ENCODE measurements around the gene DCAF6.

Gene DCAF6

DNA sequence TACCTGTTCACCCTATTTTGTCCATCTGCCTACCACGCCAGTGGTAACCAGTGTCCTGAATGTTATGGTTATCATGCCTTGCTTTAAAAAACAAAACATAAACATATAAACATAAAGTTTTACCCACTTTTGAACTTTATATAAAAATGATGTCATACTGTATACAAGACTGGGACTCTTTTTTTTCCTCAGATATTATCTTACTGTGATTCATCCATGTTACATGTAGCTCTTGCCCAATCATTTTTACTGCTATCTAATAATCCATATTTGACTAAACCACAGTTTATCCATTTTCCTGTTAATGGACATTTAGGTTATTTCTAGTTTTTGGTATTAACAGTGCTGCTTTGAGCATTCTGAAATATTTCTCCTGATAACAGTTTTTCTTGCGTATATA lies 121.4 kb downstream of the DCAF6 start:
- H3K4me3 ChIP-seq (ENCODE audit: low read depth, low read length, poor library complexity, severe bottlenecking) = no peak overlapping the region
- no peak overlapping the region for H3K9ac ChIP-seq (ENCODE audit: low read length)
- H4K20me1 ChIP-seq (ENCODE audit: insufficient read depth, low read length) = no peaks in the 10 kb centered on the region
- no peak overlapping the region for H2AFZ ChIP-seq (ENCODE audit: low read length)
- no peak overlapping the region for H3K4me2 ChIP-seq (ENCODE audit: low read length)
- no peaks in the 10 kb centered on the region for H3K27me3 ChIP-seq (ENCODE audit: insufficient read depth, low read length)
- no peaks in the 10 kb centered on the region for H3F3A ChIP-seq (ENCODE audit: insufficient read depth, low read length)
- TF ChIP-seq, protein P1, sequence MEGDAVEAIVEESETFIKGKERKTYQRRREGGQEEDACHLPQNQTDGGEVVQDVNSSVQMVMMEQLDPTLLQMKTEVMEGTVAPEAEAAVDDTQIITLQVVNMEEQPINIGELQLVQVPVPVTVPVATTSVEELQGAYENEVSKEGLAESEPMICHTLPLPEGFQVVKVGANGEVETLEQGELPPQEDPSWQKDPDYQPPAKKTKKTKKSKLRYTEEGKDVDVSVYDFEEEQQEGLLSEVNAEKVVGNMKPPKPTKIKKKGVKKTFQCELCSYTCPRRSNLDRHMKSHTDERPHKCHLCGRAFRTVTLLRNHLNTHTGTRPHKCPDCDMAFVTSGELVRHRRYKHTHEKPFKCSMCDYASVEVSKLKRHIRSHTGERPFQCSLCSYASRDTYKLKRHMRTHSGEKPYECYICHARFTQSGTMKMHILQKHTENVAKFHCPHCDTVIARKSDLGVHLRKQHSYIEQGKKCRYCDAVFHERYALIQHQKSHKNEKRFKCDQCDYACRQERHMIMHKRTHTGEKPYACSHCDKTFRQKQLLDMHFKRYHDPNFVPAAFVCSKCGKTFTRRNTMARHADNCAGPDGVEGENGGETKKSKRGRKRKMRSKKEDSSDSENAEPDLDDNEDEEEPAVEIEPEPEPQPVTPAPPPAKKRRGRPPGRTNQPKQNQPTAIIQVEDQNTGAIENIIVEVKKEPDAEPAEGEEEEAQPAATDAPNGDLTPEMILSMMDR (IDR thresholded peaks at IDR 0.05; ENCODE audit: low read length) = no peak
- no peak for TF ChIP-seq EZH2 (IDR thresholded peaks at IDR 0.05; ENCODE audit: borderline replicate concordance, low read length)
- H3K36me3 ChIP-seq (ENCODE audit: insufficient read depth, low read length) = peaks cover 12% of the 10 kb centered on the region; the same call in 1 of the 2 replicates
- no peaks in the 10 kb centered on the region for H3K9me2 ChIP-seq (ENCODE audit: low read depth, low read length)
- no peaks in the 10 kb centered on the region for H3K9me3 ChIP-seq (ENCODE audit: low read length)
- peaks cover 11% of the 10 kb centered on the region for H3K4me1 ChIP-seq (ENCODE audit: insufficient read depth, low read length, severe bottlenecking)
- no peak overlapping the region for H3K27ac ChIP-seq (ENCODE audit: low read depth, low read length, poor library complexity, severe bottlenecking)
- H3K79me2 ChIP-seq (ENCODE audit: insufficient read depth, low read length) = no peaks in the 10 kb centered on the region

DNA sequence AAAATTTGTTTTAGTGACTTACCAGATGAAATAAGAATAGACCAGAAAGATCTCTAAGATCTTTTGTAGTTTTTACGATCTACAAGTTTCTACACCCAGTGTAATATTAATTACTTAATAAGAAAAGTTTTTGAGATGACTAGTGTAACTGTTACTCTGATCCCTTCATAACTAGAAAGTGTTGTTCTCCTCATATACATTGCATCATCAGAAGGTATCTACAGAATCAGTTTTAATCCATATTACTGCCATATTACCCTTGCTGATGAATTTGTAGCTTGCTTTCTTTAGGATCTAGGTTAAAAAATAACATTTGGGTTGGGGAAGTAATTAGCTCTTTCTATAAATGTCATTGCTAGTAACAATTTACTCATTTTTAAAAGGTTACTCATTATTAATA lies 127.7 kb downstream of the DCAF6 start:
- Histone ChIP-seq H3F3A (ENCODE audit: insufficient read depth, low read length) (no peaks in the 10 kb centered on the region), H3K27me3 (ENCODE audit: insufficient read depth, low read length) (no peaks in the 10 kb centered on the region), H3K9ac (ENCODE audit: low read length) (no peak overlapping the region), H3K36me3 (ENCODE audit: insufficient read depth, low read length) (peaks cover 39% of the 10 kb centered on the region), H3K4me2 (ENCODE audit: low read length) (no peak overlapping the region), H3K9me2 (ENCODE audit: low read depth, low read length) (no peaks in the 10 kb centered on the region), H3K27ac (ENCODE audit: low read depth, low read length, poor library complexity, severe bottlenecking) (no peak overlapping the region), H3K9me3 (ENCODE audit: low read length) (no peaks in the 10 kb centered on the region; the same call in 1 of the 2 replicates), H3K79me2 (ENCODE audit: insufficient read depth, low read length) (no peaks in the 10 kb centered on the region), H3K4me3 (ENCODE audit: low read depth, low read length, poor library complexity, severe bottlenecking) (no peak overlapping the region), H3K4me1 (ENCODE audit: insufficient read depth, low read length, severe bottlenecking) (no peaks in the 10 kb centered on the region), H2AFZ (ENCODE audit: low read length) (no peak overlapping the region), H4K20me1 (ENCODE audit: insufficient read depth, low read length) (no peaks in the 10 kb centered on the region)
- no peak for TF ChIP-seq EZH2 (IDR thresholded peaks at IDR 0.05; ENCODE audit: borderline replicate concordance, low read length)
- TF ChIP-seq, protein P1 (IDR thresholded peaks at IDR 0.05; ENCODE audit: low read length) = no peak

DNA sequence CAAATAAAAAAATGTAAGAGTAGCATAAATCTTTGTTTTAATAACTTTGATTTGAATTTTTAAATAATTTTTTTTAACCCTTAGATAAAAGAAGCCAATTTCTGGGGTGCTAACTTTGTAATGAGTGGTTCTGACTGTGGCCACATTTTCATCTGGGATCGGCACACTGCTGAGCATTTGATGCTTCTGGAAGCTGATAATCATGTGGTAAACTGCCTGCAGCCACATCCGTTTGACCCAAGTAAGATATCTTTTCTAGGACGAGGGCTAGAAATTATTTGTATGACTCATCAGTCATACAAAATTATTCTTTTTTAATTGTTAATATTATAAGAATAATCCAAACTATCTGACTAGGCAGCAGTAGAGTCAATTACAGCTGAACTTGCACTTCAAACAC lies 129.0 kb downstream of the DCAF6 start:
- Histone ChIP-seq H3K79me2 (ENCODE audit: insufficient read depth, low read length) (no peaks in the 10 kb centered on the region), H3K9me2 (ENCODE audit: low read depth, low read length) (no peaks in the 10 kb centered on the region), H3F3A (ENCODE audit: insufficient read depth, low read length) (no peaks in the 10 kb centered on the region), H3K27me3 (ENCODE audit: insufficient read depth, low read length) (no peaks in the 10 kb centered on the region), H4K20me1 (ENCODE audit: insufficient read depth, low read length) (no peaks in the 10 kb centered on the region), H3K27ac (ENCODE audit: low read depth, low read length, poor library complexity, severe bottlenecking) (no peak overlapping the region), H3K9me3 (ENCODE audit: low read length) (no peaks in the 10 kb centered on the region; the same call in 1 of the 2 replicates), H3K36me3 (ENCODE audit: insufficient read depth, low read length) (peaks cover 44% of the 10 kb centered on the region), H3K9ac (ENCODE audit: low read length) (no peak overlapping the region), H3K4me2 (ENCODE audit: low read length) (no peak overlapping the region), H3K4me3 (ENCODE audit: low read depth, low read length, poor library complexity, severe bottlenecking) (no peak overlapping the region), H2AFZ (ENCODE audit: low read length) (no peak overlapping the region), H3K4me1 (ENCODE audit: insufficient read depth, low read length, severe bottlenecking) (no peaks in the 10 kb centered on the region)
- TF ChIP-seq EZH2 (IDR thresholded peaks at IDR 0.05; ENCODE audit: borderline replicate concordance, low read length) = no peak
- TF ChIP-seq, protein P1 (IDR thresholded peaks at IDR 0.05; ENCODE audit: low read length) = no peak
